NCI-H82 treated with DMSO at 0.1 percent for 48 hours (cell line): ENCODE results near the gene TNNC1.

Experiments used
- DNase-seq: peaks from one replicate; lab custom pipeline; 2025; ENCODE audit not compliant: unreplicated experiment; lab: John Stamatoyannopoulos, UW

Gene TNNC1

GRCh38 chr3:52458770-52459545, 5.1 kb upstream of the TNNC1 start:
- peak; percentile 79 for DNase-seq

- no peak for DNase-seq
These were observed 4.4 kb upstream of the TNNC1 start for GRCh38 chr3:52458031-52458760.

DNA sequence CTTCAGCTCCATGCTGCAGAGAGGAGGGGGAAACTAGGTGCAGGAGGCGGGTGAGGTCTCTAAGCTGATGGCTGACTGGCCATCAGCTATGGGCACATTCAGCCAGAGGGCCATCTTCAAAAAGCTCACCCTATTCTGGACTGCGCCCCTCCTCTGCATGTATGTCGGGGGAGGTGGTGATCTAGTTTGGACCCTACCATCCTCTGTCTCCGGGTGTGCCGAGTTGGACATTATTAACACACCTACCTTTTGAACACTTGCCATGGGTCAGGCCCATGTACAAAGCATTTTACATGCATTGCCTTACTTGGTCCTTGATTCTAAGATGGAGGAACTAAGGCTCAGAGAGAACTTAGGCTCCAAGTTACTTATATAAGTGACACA, 3.0 kb upstream of the TNNC1 start:
- no peak for DNase-seq

DNA sequence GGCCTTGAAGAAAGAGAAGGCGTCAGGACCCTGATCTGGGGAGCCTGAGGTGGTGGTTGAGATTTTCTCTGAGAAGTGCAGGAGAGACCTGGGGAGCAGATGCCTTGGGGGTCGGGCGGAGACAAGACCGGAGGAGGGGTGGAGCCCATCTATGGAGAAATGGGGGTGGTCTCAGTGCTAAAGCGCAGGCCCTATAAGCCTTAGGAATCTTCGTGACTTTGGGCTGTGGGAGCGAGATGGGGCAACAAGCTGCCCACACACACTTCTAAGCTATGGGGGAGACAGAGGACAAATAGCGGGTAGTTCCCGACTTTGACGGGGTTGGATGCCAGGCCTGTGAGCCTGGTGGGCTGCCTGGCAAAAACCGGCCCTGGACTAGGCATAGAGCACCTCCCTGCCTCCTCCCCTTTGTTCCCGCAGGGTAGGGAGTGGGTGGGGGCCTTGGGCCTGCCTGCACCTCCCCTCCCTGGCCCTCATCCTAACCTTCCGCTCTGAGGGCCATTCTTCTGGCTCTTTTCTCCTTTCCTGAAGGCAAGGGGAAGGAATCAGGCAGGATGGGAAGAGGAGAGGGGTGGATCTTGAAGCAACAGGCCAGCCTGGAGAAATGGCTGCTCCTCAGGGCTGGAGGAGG, 2.4 kb upstream of the TNNC1 start:
- DNase-seq: no peak

- peak; percentile 39 for DNase-seq
These were observed 1.7 kb upstream of the TNNC1 start, which contains the start of gene NISCH for GRCh38 chr3:52455283-52456168. TSS of gene NISCH (plus strand) at chr3:52455604. CDS start at chr3:52455642, 38 bp downstream.

DNA sequence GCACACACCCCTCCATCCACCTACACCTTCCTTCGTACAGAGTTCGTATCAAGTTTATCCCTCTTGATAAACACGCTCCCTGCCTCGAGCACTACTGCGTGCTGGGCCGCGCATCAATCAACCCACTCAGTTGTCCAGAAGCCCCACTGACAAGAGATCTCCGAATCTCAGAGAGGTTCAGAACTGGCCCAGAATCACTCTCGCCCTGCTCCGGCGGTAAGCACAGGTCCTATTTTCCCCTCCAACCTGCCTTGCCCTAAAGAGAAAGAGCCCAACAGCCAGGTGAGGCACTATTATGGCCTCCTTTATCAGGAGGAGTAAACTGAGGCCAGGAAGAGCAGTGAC, 1.1 kb upstream of the TNNC1 start:
- DNase-seq: no peak

DNA sequence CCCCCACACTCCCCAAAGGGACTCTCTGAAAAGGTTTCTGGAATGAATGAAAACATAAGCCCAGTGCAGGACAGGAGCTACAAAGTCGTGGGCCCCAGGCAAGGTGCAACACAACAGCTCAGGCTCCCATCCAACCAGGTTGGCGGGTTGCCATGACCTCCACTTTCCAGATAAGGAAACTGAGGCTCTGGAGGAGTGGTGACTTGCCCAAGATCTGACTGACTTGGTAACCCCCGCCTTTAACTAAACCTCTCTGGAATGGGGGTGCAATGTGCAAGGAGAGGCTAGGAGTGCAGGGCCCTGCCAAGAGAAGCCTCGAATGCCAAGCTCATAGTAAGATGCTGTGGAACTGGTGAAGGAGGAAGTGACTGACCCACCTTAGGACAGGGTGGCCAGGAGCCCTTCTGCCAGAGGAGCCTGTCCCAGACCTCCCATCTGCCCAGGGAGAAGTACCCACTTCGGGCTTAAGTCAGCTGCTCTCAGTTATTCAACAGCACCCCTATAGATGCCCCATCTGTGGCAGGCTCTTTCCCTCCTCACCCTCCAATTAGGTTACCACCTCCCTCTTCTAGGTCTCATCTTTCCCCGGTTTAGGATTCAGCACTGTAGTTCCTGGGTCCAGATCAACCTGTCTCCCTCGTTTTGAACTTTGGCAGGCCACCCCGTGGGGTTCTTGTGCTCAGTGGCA, 553 bp upstream of the TNNC1 start:
- no peak for DNase-seq

- no peak for DNase-seq
These were observed 1.1 kb downstream of the TNNC1 start for GRCh38 chr3:52452570-52453221.

- no peak for DNase-seq
These were observed 1.7 kb downstream of the TNNC1 start for GRCh38 chr3:52452126-52452525.

GRCh38 chr3:52451237-52452083, 2.4 kb downstream of the TNNC1 start:
- DNase-seq: no peak

GRCh38 chr3:52450489-52451236, 3.2 kb downstream of the TNNC1 start:
- no peak for DNase-seq

GRCh38 chr3:52447512-52448355, 6.1 kb downstream of the TNNC1 start:
- no peak for DNase-seq

DNA sequence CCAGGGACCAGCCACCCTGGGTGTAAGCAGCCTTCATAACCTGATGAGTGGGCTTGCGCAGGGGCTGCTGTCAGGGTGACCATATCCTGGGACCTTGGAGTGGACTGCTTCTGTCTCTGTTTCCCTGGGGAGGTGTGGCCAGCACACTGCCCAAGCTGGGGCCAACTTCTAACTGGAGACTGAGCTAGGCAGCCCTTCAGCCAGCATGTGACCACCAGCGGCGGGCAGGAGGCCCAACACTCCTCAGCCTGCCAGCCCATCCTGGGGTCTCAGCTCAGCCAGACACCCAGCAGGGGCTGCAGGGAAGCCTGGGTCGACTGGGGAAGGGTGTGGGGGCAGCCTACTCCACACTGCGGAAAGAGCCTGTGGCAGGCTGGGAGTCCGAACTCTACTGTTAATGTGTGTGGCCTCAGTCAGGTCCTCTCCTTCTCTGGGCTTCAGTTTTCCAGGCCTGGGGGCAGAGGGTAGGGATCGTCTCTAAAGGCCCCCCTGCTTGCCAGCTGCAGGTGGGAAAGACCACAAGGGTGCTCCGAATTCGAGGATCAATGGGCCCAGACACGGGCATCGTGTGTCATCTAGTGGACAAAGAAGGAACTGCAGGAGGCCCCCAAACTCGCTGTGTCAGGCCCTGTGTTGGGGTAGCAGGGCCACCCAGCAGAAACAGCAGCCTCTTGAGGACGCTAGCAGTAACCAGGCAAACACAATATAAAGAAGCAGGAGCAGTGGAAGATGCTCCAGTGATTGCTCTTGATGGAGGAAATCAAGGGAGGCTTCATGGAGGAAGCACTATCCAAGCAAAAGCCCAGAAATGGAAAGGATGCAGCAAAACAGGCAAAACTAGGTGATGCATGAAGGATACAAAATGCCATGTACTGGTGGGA, 7.0 kb downstream of the TNNC1 start:
- DNase-seq: peak; percentile 22

- DNase-seq: no peak
These were observed 7.8 kb downstream of the TNNC1 start for GRCh38 chr3:52446042-52446441.

DNA sequence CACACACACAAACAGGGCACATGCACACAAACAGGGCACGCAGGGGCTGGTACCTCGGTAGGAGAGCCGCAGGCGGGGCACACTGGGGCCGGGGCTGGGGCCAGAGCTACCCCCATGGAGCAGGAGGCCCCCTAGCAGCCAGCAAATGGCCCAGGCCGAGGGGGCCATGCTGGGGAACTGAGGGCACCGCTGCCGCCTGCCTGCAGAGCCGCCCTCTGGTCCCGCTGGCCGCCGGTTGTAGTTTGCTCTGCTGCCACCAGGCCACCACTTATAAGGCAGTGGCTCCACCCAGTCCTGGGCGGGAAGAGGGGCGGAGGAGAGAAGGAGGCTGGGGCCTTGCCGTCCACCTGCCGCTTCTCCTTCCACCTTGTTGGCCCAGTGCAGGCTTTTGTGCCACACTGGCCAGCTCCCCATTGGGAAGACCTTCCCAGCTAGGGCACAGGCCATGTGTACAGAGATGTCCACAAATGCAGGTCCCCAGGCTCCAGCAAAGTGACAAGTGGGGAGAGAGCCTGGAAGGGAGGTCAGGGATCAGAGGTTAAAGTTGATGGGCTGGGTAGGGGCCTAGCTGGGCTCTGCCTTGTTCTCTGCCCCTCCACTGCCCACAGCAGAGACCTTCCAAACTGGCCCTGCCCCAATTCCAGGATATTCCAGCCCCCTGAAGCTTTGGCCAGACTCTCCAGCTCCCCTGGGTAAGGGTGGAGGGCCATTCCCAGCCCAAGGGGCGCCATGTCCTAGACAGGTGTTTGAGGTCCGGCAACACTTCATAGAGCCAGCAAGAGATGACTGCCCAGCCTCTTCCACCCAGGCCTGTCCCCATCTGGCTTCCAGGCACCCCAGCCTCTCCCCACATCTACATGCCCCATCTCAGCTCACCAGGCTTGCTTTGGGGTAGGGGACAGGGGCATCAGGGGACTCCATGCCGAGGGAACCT, 8.7 kb downstream of the TNNC1 start, which contains the start of gene SEMA3G:
TSS of gene SEMA3G (minus strand) at position 244 of the 934 bp plus-strand sequence. CDS start at position 168, 76 bp downstream.
- peak; percentile 22 for DNase-seq
